Measurements from ENCODE around the gene USP54.
"Not testable (repeated sequence)": the region's sequence is repeated elsewhere in the genome, so short reads cannot be mapped to it uniquely, and the experiment has no call there.

USP54 gene

DNA sequence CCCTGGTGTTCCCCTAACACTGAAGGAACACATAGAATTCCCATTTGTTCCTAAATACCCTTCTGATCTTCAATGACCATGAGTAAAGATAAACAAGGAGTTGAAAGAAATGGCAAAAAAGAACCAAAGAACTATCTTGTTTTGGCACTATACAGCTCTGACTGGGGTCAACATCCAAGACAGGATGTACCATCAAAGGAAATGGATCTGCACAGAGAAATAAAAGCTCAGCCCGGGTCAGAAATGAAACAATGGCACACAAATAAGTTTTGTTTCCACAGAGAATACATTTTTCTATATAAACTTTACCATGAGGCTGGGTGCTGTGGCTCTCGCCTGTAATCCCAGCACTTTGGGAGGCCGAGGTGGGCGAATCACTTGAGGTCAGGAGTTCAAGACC is 18.0 kb upstream of the USP54 start:
- no peak for DNase-seq (ENCODE audit: low spot score in 2 of 2)
- Mint-ChIP-seq H3K9me3 (no peaks in the 10 kb centered on the region), H3K27ac (no peak overlapping the region), H3K4me3 (no peak overlapping the region), H3K36me3 (peaks cover 4% of the 10 kb centered on the region), H3K27me3 (no peaks in the 10 kb centered on the region), H3K4me1 (no peaks in the 10 kb centered on the region)
- ATAC-seq (ENCODE audit: low read depth): no peak

- ATAC-seq (ENCODE audit: low read depth) (no peak), DNase-seq (ENCODE audit: low spot score in 2 of 2) (no peak)
- no peak overlapping the region for H3K27ac Mint-ChIP-seq
- H3K4me3 Mint-ChIP-seq: no peak overlapping the region
- H3K4me1 Mint-ChIP-seq: no peaks in the 10 kb centered on the region
- no peaks in the 10 kb centered on the region for H3K27me3 Mint-ChIP-seq
- H3K9me3 Mint-ChIP-seq: no peaks in the 10 kb centered on the region
- H3K36me3 Mint-ChIP-seq: peaks cover 4% of the 10 kb centered on the region
Measured at GRCh38 chr10:73601486-73601921, 10.4 kb upstream of the USP54 start.

- ATAC-seq (ENCODE audit: low read depth) (no peak), DNase-seq (ENCODE audit: low spot score in 2 of 2) (no peak)
- H3K4me3 Mint-ChIP-seq: no peak overlapping the region
- no peak overlapping the region for H3K27ac Mint-ChIP-seq
- no peaks in the 10 kb centered on the region for H3K36me3 Mint-ChIP-seq
- H3K27me3 Mint-ChIP-seq: no peaks in the 10 kb centered on the region
- no peaks in the 10 kb centered on the region for H3K4me1 Mint-ChIP-seq
- H3K9me3 Mint-ChIP-seq: no peaks in the 10 kb centered on the region
Measured at GRCh38 chr10:73597346-73597745, 6.2 kb upstream of the USP54 start.

DNA sequence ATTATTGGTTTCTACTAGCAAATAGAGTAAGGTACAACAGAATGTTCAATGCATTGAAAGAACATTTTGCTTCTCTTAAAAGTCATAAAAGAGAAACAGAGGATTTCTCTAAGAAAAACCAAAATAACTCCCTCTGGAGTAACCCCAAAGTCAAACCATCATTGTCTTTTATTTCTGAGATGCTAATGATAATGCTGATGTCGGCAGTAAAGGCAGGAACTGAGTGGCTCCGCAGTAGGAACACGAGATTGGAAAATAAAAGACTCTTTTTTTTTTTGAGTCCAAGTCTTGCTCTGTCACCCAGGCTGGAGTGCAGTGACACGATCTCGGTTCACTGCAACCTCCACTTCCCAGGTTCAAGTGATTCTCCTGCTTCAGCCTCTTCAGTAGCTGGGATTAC is 2.7 kb upstream of the USP54 start:
- no peak overlapping the region for H3K27ac Mint-ChIP-seq
- H3K4me3 Mint-ChIP-seq: no peak overlapping the region
- no peaks in the 10 kb centered on the region for H3K9me3 Mint-ChIP-seq
- no peaks in the 10 kb centered on the region for H3K36me3 Mint-ChIP-seq
- ATAC-seq (ENCODE audit: low read depth) (no peak), DNase-seq (ENCODE audit: low spot score in 2 of 2) (no peak)
- peaks cover 8% of the 10 kb centered on the region for H3K4me1 Mint-ChIP-seq
- H3K27me3 Mint-ChIP-seq: no peaks in the 10 kb centered on the region

DNA sequence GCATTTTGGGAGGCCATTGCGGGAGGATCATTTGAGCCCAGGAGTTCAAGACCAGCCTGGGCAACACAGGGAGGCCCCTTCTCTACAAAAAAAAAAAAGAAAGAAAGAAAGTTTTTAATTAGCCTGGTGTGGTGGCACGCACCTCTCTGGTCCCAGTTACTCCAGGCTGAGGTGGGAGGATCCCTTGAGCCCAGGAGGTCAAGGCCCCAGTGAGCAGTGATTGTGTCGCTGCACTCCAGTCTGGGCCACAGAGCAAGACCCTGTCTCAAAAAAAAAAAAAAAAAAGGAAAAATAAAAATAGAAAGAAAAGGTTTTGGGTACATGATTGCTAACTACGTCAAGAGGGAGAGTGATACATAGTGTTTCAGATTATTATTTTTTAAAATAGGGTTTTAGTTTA is 2.0 kb upstream of the USP54 start:
- Mint-ChIP-seq H3K27me3 (no peaks in the 10 kb centered on the region), H3K4me1 (peaks cover 8% of the 10 kb centered on the region), H3K36me3 (no peaks in the 10 kb centered on the region), H3K27ac (no peak overlapping the region), H3K9me3 (no peaks in the 10 kb centered on the region), H3K4me3 (no peak overlapping the region)
- DNase-seq (ENCODE audit: low spot score in 2 of 2) (no peak), ATAC-seq (ENCODE audit: low read depth) (no peak)

DNA sequence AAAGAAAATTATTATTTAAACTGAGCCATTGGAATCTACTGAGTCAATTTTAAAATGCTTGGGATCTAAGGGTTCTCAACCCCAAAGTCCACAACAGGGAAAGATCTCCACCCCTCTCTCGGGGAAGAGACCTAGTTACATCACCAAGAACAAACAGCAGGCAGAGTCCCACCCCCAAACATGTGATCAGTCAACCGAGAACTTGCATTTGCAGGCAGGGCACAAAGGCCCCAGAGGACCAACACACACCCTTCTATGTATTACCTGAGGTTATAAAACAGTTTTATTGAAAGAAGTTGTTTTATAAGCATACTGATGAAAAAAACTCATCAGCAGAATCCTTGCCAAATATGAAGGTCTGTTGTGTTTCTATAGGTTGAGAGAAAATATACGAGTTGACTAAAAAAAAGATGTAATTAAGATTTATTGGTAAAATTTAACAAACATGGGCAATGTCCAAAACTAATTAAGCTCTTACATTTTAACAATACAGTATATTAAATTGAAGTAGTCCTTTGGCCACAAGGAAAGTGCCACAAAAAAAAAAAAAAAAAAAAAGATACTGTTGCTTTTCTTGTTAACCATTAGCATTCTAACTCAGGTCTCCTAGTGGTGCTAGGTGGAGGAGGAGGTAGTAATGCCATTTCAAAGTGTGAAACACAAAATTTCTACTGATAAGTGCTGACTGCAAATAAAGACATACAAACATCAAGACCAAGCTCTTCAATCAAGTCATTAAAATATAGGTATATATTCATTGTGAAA is 975 bp upstream of the USP54 start:
- Mint-ChIP-seq H3K4me3 (peak overlapping the region; percentile 2), H3K9me3 (no peaks in the 10 kb centered on the region), H3K36me3 (no peaks in the 10 kb centered on the region), H3K27ac (no peak overlapping the region), H3K4me1 (peaks cover 8% of the 10 kb centered on the region), H3K27me3 (no peaks in the 10 kb centered on the region)
- ATAC-seq (ENCODE audit: low read depth) (peak; percentile 81), DNase-seq (ENCODE audit: low spot score in 2 of 2) (peak in 1 of 2 donors; percentile 4)

GRCh38 chr10:73589563-73590126 is 1.5 kb downstream of the USP54 start:
- H3K4me1 Mint-ChIP-seq: peaks cover 8% of the 10 kb centered on the region
- ATAC-seq (ENCODE audit: low read depth) (no peak), DNase-seq (ENCODE audit: low spot score in 2 of 2) (no peak)
- H3K36me3 Mint-ChIP-seq: peaks cover 4% of the 10 kb centered on the region
- H3K9me3 Mint-ChIP-seq: peaks cover 3% of the 10 kb centered on the region
- H3K27ac Mint-ChIP-seq: no peak overlapping the region
- no peak overlapping the region for H3K4me3 Mint-ChIP-seq
- no peaks in the 10 kb centered on the region for H3K27me3 Mint-ChIP-seq

DNA sequence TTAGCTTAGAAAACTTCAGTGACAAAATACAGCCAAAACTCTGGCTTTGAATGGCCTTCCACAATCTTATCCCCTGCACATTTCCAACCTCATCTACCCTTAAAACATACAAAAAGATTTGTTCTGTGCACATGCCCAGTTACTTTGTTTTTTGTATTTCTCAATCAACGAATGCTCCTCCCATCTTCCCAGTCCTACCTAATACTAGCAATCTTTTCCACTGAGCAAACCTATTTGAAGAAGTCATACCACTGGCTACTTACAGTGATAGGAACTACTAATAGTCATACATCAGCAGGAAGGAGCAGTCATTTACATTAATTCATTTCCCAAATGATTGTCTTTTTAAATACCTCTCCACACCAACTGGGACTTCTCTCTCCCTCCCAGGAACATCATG is 2.5 kb downstream of the USP54 start:
- H3K9me3 Mint-ChIP-seq: peaks cover 3% of the 10 kb centered on the region
- H3K27ac Mint-ChIP-seq: no peak overlapping the region
- peaks cover 8% of the 10 kb centered on the region for H3K4me1 Mint-ChIP-seq
- ATAC-seq (ENCODE audit: low read depth): no peak
- H3K27me3 Mint-ChIP-seq: no peaks in the 10 kb centered on the region
- no peak for DNase-seq (ENCODE audit: low spot score in 2 of 2)
- H3K4me3 Mint-ChIP-seq: no peak overlapping the region
- peaks cover 4% of the 10 kb centered on the region for H3K36me3 Mint-ChIP-seq

DNA sequence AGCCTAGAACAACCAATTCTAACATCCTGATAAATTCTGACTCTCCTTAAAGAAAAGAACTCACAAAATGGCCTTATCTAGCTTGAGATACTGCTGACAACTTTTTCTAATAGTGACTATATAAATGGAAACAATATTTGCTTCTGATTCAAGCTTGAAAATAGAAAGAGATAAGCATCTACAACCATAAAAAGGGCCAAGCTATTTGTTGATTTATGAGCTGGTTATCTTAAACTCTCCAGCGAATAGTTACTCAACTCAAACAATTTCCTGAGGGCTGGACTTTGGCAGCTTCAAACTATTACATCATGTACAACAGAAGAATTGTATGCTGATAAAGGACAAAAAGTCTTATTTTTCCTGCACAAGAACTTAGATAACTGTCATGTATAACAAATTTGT is 4.6 kb downstream of the USP54 start:
- ATAC-seq (ENCODE audit: low read depth) (no peak), DNase-seq (ENCODE audit: low spot score in 2 of 2) (no peak)

GRCh38 chr10:73585327-73585726 is 5.8 kb downstream of the USP54 start:
- H3K27me3 Mint-ChIP-seq: no peaks in the 10 kb centered on the region
- no peak overlapping the region for H3K27ac Mint-ChIP-seq
- H3K4me1 Mint-ChIP-seq: no peaks in the 10 kb centered on the region
- no peak overlapping the region for H3K4me3 Mint-ChIP-seq
- peaks cover 4% of the 10 kb centered on the region for H3K36me3 Mint-ChIP-seq
- ATAC-seq (ENCODE audit: low read depth) (no peak), DNase-seq (ENCODE audit: low spot score in 2 of 2) (no peak)
- peaks cover 3% of the 10 kb centered on the region for H3K9me3 Mint-ChIP-seq

More for the DNA sequence above, 4.6 kb downstream of the USP54 start:
- H3K9me3 Mint-ChIP-seq: peaks cover 3% of the 10 kb centered on the region
- H3K4me3 Mint-ChIP-seq: no peak overlapping the region
- H3K27me3 Mint-ChIP-seq: no peaks in the 10 kb centered on the region
- H3K36me3 Mint-ChIP-seq: peaks cover 4% of the 10 kb centered on the region
- peaks cover 4% of the 10 kb centered on the region for H3K4me1 Mint-ChIP-seq
- no peak overlapping the region for H3K27ac Mint-ChIP-seq

- H3K9me3 Mint-ChIP-seq: peaks cover 3% of the 10 kb centered on the region
- no peak for ATAC-seq (ENCODE audit: low read depth)
- peaks cover 4% of the 10 kb centered on the region for H3K36me3 Mint-ChIP-seq
- H3K4me1 Mint-ChIP-seq: no peaks in the 10 kb centered on the region
- H3K4me3 Mint-ChIP-seq: no peak overlapping the region
- no peaks in the 10 kb centered on the region for H3K27me3 Mint-ChIP-seq
- no peak for DNase-seq (ENCODE audit: low spot score in 2 of 2)
- no peak overlapping the region for H3K27ac Mint-ChIP-seq
Measured at GRCh38 chr10:73584737-73585136, 6.4 kb downstream of the USP54 start.

- Mint-ChIP-seq H3K27me3 (no peaks in the 10 kb centered on the region), H3K4me1 (no peaks in the 10 kb centered on the region), H3K9me3 (peaks cover 3% of the 10 kb centered on the region), H3K36me3 (peaks cover 4% of the 10 kb centered on the region), H3K27ac (no peak overlapping the region), H3K4me3 (no peak overlapping the region)
- ATAC-seq (ENCODE audit: low read depth) (no peak), DNase-seq (ENCODE audit: low spot score in 2 of 2) (no peak)
Measured at GRCh38 chr10:73581918-73582317, 9.2 kb downstream of the USP54 start.

GRCh38 chr10:73578927-73579326 is 12.2 kb downstream of the USP54 start:
- not testable (repeated sequence) for H3K4me3 Mint-ChIP-seq; H3K4me1 Mint-ChIP-seq; DNase-seq (ENCODE audit: low spot score in 2 of 2); H3K27ac Mint-ChIP-seq; H3K36me3 Mint-ChIP-seq; H3K27me3 Mint-ChIP-seq; H3K9me3 Mint-ChIP-seq; ATAC-seq (ENCODE audit: low read depth)

- Mint-ChIP-seq H3K27me3 (no peaks in the 10 kb centered on the region), H3K9me3 (no peaks in the 10 kb centered on the region), H3K4me1 (no peaks in the 10 kb centered on the region), H3K27ac (no peak overlapping the region), H3K4me3 (no peak overlapping the region), H3K36me3 (no peaks in the 10 kb centered on the region)
- no peak for ATAC-seq (ENCODE audit: low read depth)
- DNase-seq (ENCODE audit: low spot score in 2 of 2): no peak
Measured at GRCh38 chr10:73577788-73578187, 13.4 kb downstream of the USP54 start.

Measured in memory B cell (primary cell).